Stimulated activated CD8-positive, alpha-beta memory T cell treated with anti-CD3 and anti-CD28 coated beads, Interleukin-4, amount 100 ng/mL, for 24 hours (primary cell): ENCODE results near the gene ARHGAP10.

Experiments used
- DNase-seq: peaks from one replicate; pipeline ENCODE4 v3.0.0-alpha.2; 2020; ENCODE audit warnings: low read depth

The ARHGAP10 gene

DNA sequence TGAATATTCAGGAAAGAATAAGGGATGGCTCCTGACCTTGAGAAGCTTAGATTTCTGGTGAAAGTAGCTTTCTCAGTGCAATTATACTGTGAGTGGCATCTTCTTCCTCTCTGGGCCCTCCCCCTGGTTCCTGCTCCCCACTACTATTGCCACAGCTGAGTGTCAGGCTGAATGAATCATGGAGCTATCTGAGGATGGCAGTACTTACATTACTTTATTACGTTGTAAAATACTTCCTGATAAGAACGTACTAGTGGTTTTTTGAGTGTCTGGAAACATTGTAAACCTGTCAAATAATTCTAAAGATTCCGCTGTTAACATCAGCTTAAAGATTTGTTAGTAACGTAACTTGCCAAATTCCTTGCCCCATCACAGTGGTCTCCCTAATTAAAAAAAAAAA lies 36.2 kb downstream of the ARHGAP10 start:
- no peak for DNase-seq

GRCh38 chr4:147769386-147769785 lies 37.5 kb downstream of the ARHGAP10 start:
- DNase-seq, result no peak

DNA sequence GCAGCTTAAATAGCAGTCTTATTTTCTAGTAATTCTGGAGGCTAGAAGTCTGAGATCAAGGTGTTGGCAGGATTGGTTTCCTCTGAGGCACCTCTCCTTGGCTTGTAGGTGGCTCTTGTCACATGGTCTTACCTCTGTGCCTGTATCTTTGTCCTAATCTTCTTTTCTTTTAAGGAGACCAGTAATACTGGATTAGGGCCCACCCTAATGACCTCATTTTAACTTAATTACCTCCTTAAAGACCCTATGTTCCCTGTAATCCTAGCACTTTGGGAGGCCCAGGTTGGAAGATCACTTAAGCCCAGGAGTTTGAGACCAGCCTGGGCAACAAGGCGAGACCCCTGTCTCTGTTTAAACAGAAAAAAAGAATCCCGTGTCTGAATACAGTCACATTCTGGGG lies 38.9 kb downstream of the ARHGAP10 start:
- DNase-seq, result no peak

GRCh38 chr4:147772056-147772455 lies 40.2 kb downstream of the ARHGAP10 start:
- no peak for DNase-seq

- no peak for DNase-seq
Measured at GRCh38 chr4:147772459-147772969, 40.6 kb downstream of the ARHGAP10 start.

DNA sequence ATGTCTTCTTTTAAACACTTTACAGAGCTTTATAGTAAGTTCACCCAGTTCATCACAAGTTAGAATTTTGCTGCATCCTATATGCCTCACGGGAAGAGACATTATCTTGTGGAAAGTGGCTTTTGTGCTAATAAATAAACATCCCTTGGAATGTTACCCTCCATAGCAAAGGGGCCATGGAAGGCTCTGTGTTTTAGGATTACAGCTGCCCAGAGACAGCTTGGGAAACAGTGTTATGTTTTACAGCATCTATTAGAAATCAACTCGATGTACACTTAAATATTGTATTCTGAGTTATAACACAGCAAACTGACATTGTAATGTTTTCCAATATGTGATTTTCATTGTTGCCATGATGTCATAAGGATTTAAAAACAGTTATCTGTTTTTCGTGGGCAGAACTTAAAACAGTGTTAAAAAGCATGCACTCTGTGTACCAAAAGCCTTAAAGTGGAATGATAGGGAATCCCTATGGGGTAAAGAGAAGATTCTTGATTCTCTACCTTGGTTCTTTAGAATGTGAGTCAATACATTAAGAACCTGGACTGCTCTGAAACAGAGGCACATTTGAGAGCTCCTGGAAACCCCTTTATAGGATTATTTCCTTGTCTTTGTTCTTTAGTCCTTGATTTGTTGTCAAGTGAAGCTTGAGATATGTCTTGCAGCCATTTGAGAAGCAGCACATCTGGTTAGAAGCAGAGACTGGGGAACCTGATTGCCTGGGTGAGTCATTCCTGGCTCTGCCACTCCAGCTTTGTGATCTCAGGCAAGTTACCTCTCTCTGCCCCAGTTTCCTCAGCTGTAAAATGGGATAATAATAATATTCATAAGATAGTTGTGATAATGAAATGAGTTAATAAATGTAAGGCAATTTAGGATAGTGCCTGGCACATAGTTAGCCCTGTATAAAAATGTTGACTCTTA lies 41.6 kb downstream of the ARHGAP10 start:
- DNase-seq, result no peak

DNA sequence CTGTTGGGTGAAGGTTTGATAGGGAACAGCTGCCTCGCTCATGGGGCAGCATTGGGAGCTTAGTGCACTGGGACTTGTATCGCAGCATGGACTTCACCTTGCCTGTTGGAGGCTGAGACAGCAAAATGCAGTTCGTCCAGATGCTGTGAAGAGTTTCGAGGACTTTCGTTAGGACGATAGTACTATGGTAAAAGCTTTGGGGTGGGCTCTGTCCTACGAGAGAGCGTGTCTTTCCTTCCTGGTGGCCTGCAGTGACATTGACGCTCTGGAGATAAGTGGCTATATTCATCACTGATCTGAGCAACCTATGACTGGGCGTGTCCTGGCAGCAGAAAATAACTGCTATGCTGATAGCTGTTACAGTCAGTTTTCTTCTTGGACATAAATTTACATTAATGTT lies 44.8 kb downstream of the ARHGAP10 start:
- no peak for DNase-seq

DNA sequence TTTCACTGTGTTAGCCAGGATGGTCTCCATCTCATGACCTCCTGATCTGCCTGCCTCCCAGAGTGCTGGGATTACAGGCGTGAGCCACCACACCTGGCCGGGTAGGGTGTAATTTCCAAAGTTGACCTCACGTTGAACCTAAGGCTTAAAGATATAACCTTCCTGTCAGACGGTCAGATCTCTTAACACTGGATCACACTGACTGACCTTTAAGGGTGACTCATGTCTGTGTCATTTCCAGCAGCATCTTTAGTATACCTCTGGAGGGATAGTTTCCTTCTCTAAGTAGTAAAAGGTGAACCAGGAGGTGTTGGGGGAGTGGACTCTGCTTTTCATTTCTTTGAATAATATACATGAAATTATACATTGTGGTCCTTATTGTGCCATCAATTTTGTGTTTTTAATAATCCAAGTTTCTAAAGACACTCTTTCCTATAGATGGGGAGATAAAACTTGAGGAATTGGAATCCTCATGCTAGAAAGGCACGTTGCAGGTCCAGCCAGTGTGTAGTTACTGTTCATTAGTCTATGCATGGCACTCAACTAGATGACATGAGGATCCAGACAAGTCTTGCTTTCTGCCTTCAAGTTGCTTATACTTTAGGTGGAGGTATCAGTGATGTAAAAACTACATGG lies 45.7 kb downstream of the ARHGAP10 start:
- DNase-seq, result no peak

DNA sequence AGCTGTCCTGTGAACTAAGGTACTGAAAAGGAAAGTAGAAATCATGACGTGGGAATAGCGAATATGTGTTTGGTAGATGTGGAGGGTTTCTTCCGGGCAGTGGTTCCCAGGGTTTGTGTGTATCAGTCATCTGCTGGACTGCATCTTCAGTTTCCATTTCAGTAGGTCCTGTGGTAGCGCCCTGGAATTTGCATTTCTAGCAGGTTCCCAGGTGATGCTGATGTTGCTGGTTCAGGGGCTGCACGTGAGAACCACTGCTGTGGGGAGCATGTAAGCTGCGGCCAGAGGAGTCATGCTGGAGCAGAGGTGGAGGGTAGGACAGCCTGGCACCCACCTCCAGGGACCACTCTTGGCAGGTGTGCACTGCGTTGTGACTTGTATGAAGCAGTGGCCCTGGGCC lies 47.1 kb downstream of the ARHGAP10 start:
- DNase-seq, result no peak

- DNase-seq, result no peak
Measured at GRCh38 chr4:147779451-147779850, 47.6 kb downstream of the ARHGAP10 start.

- DNase-seq, result no peak
Measured at GRCh38 chr4:147780137-147780777, 48.4 kb downstream of the ARHGAP10 start.

GRCh38 chr4:147782087-147782781 lies 50.3 kb downstream of the ARHGAP10 start:
- DNase-seq, result no peak

- DNase-seq, result no peak
Measured at GRCh38 chr4:147785129-147785528, 53.2 kb downstream of the ARHGAP10 start.

DNA sequence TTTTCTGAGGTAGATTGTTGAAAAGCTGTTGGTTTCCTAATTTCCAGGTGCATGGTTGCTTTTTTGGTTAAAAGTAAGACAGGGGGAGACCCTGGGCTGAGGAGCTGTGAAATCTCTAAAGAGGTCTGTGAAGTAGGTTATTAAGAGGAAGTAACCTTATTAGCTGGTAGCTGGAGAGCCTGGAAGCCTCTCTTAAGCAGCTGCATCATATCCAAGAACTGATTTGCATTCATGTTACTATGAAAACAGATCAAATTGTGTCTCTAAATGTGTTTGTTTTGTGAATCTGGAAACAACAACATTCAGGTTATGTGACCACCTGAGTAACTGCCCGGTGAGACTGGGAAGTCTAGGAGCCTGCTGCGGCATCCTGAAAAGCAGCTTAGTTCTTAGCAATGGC lies 54.1 kb downstream of the ARHGAP10 start:
- no peak for DNase-seq

DNA sequence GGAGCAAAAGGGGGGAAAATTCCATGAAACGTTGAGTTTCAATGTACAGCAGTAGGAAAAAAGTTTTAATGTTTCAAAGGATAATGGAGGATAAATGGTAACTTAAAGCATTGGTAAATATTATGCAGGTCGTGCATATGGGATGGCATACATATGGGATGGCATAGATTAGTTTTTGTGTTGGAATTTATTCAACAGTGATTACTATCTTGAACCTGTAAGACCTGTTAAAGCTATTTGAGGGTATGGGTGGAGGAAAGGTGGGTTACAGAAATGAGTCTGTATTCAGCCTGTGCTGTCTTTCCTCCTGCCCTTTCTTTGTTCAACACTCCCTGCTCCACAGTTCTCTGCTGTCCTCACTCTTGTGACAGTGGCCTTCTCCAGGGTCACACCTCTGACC lies 54.6 kb downstream of the ARHGAP10 start:
- DNase-seq, result no peak

GRCh38 chr4:147787204-147787603 lies 55.3 kb downstream of the ARHGAP10 start:
- no peak for DNase-seq

DNA sequence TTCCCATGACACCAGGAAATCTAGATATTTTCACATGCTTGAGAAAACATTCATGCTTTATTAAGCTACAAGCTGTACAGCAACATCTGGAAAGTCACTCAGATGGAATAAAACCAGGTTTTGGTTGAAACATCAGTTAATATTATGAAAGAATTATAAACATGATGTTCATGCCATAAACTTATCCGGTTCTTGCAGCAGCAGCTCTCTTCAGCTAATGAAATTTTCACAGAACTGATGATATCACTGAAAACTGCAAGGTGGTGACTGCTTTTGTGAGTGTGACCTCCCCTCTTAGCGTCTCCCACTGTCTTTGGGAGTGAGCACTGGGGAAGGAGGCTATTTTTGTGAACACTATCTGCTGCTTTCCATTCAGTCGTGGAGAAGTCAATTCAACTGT lies 56.9 kb downstream of the ARHGAP10 start:
- no peak for DNase-seq

GRCh38 chr4:147789596-147789995 lies 57.7 kb downstream of the ARHGAP10 start:
- DNase-seq, result no peak

DNA sequence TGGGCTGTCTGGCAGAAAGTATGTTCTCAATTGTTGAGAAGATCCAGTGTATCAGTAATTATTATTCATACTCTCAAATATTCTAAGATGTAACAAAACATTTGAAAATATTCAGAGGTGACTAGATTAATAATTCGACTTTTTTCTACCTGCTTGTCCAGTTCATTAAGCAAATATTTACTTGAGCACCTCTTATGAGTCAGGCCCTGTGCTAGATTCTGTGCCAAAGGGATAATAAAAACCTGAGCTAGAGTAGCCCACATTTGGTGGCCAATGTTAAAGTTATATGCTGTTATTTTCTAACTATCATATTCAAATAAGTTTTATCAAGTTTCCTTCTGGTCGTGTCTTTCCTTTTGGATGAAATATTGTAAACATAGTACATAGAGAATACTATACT lies 58.5 kb downstream of the ARHGAP10 start:
- no peak for DNase-seq

- no peak for DNase-seq
Measured at GRCh38 chr4:147791341-147791740, 59.5 kb downstream of the ARHGAP10 start.

- DNase-seq, result no peak
Measured at GRCh38 chr4:147791865-147792264, 60.0 kb downstream of the ARHGAP10 start.
